NCI-H1105 treated with DMSO at 0.1 percent for 48 hours (cell line): ENCODE results near the gene ARMC10.
"Not testable (repeated sequence)": the region's sequence is repeated elsewhere in the genome, so short reads cannot be mapped to it uniquely, and the experiment has no call there.

Experiments used
- DNase-seq: peaks from one replicate; lab custom pipeline; 2025; lab: John Stamatoyannopoulos, UW

Gene ARMC10

GRCh38 chr7:103124429-103124979 is 49.6 kb downstream of the ARMC10 start:
- DNase-seq = no peak

DNA sequence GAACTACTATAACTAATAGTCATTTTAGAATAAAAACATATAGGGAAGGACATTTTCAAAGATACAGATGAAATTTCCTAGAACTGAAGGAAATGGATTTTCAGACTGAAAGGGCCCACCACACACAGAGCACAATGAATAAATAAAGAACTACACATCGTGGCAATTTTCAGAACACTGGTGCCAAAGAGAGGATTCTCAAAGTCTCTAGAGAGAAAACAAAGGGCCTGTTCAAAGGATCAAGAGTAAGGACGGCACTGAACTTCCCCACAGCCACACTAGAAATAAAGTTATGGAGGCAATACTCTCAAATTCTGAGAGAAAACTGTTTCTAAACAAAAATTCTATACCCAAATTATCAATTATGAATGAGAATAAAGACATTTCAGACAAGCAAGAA is 52.1 kb downstream of the ARMC10 start:
- DNase-seq = no peak

DNA sequence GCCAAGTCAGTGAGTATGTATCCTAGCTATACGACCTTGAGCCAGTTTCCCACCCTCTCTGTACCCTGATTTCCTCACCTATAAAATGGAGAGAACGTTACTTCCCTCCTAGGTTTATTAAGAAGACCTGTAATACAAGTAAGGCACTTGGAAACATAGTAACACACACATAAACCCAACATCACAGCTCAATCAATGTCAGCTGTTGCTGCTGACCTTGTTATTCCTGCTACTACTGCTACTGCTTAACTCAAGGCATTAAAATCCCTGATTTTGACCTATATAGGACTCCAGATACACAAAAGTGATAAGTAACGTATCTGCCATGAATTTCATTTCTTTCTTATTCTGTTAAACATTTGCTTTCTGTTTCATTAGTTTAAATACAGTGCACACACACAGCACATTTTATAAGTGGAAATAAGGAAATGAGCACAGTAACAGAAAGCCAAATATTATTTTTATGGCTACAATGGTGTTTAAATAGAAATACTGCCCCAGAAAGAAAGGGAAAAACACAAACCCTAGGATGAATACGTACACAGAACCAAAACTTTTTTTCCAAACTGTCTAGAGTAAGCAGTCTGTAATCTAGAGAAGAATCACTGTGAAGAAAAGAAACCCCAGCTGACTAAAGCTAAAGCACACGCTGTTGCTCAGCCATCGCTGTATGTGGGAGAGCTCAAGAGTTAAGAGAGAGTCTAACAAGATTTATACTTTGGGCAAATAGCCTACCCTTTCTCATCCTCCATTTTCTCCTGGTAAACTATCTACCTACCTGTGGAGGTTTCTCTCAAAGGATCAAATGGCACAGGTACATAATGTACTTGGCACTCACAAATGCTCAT is 55.0 kb downstream of the ARMC10 start:
- DNase-seq = no peak

- no peak for DNase-seq
Observed at GRCh38 chr7:103130901-103131624, 56.1 kb downstream of the ARMC10 start.

- no peak for DNase-seq
Observed at GRCh38 chr7:103132995-103133688, 58.2 kb downstream of the ARMC10 start.

DNA sequence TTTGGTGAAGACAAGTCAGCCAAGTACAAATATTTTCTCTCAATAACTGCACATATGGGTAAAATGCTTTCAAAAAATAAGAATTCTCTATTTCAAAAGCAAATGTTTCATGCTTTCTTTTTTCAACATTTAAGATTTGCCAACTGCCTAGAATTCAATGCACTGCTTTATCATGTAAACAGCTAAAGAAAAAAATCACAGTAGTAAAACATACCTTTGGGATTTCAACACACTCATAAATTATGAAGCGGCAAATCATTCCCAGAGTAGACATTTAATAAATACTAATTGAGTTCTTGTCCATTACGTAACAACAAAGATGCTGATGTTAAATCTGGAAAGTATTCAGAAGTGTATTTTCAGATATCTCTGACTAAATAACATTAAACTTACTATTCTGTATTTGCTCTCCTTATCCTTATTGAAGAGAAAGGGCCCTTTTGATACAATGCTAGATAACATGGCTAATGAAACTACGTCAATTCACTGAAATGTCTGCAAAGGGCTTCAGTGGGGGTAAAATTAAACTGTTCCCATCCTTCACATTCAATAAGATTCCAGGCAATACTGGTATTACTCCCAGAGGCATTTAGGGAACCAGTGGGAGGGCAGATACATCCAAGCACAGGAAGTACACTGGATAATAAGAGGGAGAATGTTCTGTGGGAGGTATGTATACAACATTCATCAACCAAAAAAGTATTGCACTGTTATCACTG is 60.1 kb downstream of the ARMC10 start:
- DNase-seq = no peak

GRCh38 chr7:103140061-103140460 is 65.1 kb downstream of the ARMC10 start:
- no peak for DNase-seq

DNA sequence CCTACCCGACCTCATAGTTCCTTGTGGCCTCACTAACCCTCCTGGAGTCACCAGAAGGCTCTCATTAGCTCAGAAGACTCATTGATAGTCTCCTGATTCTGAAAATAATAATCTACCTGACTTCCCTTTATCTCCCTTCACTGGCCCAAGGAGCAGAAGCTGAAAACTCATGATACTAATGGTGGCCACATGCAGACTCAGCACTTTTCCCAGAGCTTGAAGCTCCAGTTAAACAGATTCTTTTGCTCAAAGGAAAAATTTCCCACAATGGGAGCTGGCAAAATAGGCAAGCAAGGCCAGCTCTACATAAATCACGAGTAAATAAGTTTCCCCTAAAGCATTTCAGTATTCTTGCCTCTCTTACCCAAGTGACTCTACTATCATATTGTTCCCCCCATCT is 65.7 kb downstream of the ARMC10 start:
- DNase-seq = no peak

DNA sequence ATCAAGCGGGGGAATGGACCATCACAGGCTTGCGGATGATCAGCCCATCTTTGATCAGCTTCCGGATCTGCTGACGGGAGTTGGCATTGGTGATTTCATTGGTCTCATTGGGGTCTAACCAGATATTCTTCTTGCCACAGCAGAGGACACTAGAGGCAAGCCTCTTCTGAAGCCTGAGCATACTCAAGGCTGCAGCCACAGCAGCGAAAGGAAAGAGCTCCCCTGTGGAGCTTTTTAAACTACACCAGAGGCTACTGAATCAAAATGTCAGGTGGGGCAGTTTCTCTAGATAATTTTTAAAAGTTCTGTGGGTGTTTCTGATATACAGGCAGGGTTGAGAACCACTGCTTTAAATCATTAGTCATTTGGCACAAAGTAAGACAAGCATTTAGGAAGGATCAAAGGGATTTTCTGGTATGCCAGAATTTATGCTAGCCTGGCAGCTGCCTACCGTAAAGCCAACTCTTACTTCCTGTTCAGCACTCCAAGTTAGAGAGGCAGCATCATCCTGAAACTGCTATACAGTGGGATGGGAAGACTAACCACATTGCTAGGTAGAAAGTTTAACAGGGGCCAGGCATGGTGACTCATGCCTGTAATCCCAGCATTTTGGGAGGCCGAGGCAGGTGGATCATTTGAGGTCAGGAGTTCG is 66.9 kb downstream of the ARMC10 start:
- DNase-seq = no peak

- DNase-seq = no peak
Observed at GRCh38 chr7:103142494-103142893, 67.6 kb downstream of the ARMC10 start.

GRCh38 chr7:103143868-103144267 is 68.9 kb downstream of the ARMC10 start:
- no peak for DNase-seq

DNA sequence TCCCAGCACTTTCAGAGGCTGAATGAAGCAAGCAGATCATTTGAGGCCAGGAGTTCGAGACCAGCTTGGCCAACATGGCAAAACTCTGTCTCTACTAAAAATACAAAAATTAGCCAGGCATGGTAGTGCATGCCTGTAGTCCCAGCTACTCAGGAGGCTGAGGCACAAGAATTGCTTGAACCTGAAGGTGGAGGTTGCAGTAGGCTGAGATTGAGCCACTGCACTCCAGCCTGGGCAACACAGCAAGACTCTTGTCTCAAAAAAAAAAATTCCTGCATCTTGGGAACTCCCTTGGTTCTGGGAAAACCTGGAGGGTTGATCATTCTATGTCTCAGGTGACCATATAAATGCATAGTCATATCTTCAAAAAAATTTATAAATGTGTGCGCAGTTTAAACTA is 69.8 kb downstream of the ARMC10 start:
- DNase-seq = not testable (repeated sequence)

- peak; percentile 33 for DNase-seq
Observed at GRCh38 chr7:103148131-103148993, 73.4 kb downstream of the ARMC10 start.
